Thymus (tissue), 11 donors: Measurements from ENCODE around the gene SH3BP1. TPM values are rescaled to one million over a fixed set of nuclear protein-coding genes. Genes with fewer than 3 reads are reported as not detected.

Experiments
- DNase-seq, 9 donors: peaks; one replicate each; pipeline ENCODE4 v3.0.0-alpha.2; 2013; ENCODE audit warnings: low spot score in 9 of 9, low read depth in 6 of 9, missing footprints in 1 of 9
- H3K27ac ChIP-seq, 2 donors: one replicate each; pipeline ENCODE4 v1.5.1; 2013; ENCODE audit warnings: control low read depth in 1 of 2, low read depth in 1 of 2, low read length in 1 of 2, mild to moderate bottlenecking in 1 of 2, moderate library complexity in 1 of 2
- H3K27me3 ChIP-seq, 2 donors: one replicate each; pipeline ENCODE4 v1.5.1; 2013; ENCODE audit warnings: low read length in 1 of 2; ENCODE audit not compliant: control insufficient read depth in 2 of 2, insufficient read depth in 1 of 2
- H3K36me3 ChIP-seq, 2 donors: one replicate each; pipeline ENCODE4 v1.5.1; 2013; ENCODE audit warnings: low read length in 1 of 2, mild to moderate bottlenecking in 1 of 2, moderate library complexity in 1 of 2; ENCODE audit not compliant: control insufficient read depth in 2 of 2, insufficient read depth in 2 of 2
- H3K4me1 ChIP-seq, 2 donors: one replicate each; pipeline ENCODE4 v1.5.1; 2013; ENCODE audit warnings: low read length in 2 of 2; ENCODE audit not compliant: control insufficient read depth in 2 of 2, insufficient read depth in 2 of 2
- H3K4me3 ChIP-seq, 2 donors: one replicate each; pipeline ENCODE4 v1.5.1; 2013; ENCODE audit warnings: low read length in 2 of 2, control low read depth in 1 of 2, mild to moderate bottlenecking in 1 of 2
- H3K9me3 ChIP-seq, 2 donors: one replicate each; pipeline ENCODE4 v1.5.1; 2013; ENCODE audit warnings: low read length in 1 of 2, mild to moderate bottlenecking in 1 of 2; ENCODE audit not compliant: control insufficient read depth in 2 of 2, insufficient read depth in 1 of 2
- WGBS: extraction: QIAGEN DNeasy Blood & Tissue Kit; methylation state at CpG from one replicate; pipeline ENCODE4 v1.1.7; 2013; 5-methylcytosine and 5-hydroxymethylcytosine counted together
- polyA plus RNA-seq: library from polyadenylated mRNA; stranded (reverse); fragments of 200-250 nt; gene quantifications from one replicate; pipeline ENCODE4 v1.2.3, GENCODE V29; 2013
- total RNA-seq: library from RNA; stranded (reverse); fragments of 120-200 nt; gene quantifications from one replicate; pipeline ENCODE4 v1.2.4, GENCODE V29; 2013
- donor health status: healthy.

Gene SH3BP1
- total and polyA plus RNA-seq, 2 donors = 21.3 to 23.0 TPM

GRCh38 chr22:37675930-37676735, 36.7 kb downstream of the SH3BP1 start:
- peaks cover 0 to 3% of the 10 kb centered on the region in 2 donors for H3K36me3 ChIP-seq
- peaks cover 0 to 2% of the 10 kb centered on the region in 2 donors for H3K27me3 ChIP-seq
- H3K4me1 ChIP-seq = peaks cover 35 to 74% of the 10 kb centered on the region in 2 donors
- H3K4me3 ChIP-seq = peak overlapping the region; percentile 72
- peak in 2 of 9 donors; percentile 32 to 67 for DNase-seq
- no peaks in the 10 kb centered on the region for H3K9me3 ChIP-seq
- 25% methylated on average over 17 of the region's 17 CpGs for WGBS
- H3K27ac ChIP-seq = peak overlapping the region; percentile 99

GRCh38 chr22:37676736-37677492, 37.4 kb downstream of the SH3BP1 start:
- peaks cover 0 to 4% of the 10 kb centered on the region in 2 donors for H3K9me3 ChIP-seq
- H3K27me3 ChIP-seq = peaks cover 0 to 2% of the 10 kb centered on the region in 2 donors
- H3K4me3 ChIP-seq = peak overlapping the region; percentile 72
- WGBS = 1% methylated on average over 42 of the region's 42 CpGs
- peak; percentile 80 to 98 (median 93) for DNase-seq
- H3K36me3 ChIP-seq = peaks cover 0 to 3% of the 10 kb centered on the region in 2 donors
- peak overlapping the region; percentile 99 for H3K27ac ChIP-seq
- peaks cover 37 to 74% of the 10 kb centered on the region in 2 donors for H3K4me1 ChIP-seq

- peak overlapping the region; percentile 99 for H3K27ac ChIP-seq
- peaks cover 0 to 4% of the 10 kb centered on the region in 2 donors for H3K9me3 ChIP-seq
- no peak for DNase-seq
- peaks cover 31 to 68% of the 10 kb centered on the region in 2 donors for H3K4me1 ChIP-seq
- WGBS = 58% methylated on average over 15 of the region's 15 CpGs
- H3K27me3 ChIP-seq = peaks cover 0 to 2% of the 10 kb centered on the region in 2 donors
- peak overlapping the region; percentile 72 for H3K4me3 ChIP-seq
- H3K36me3 ChIP-seq = peaks cover 0 to 3% of the 10 kb centered on the region in 2 donors
These were observed 38.1 kb downstream of the SH3BP1 start for GRCh38 chr22:37677493-37677974.

GRCh38 chr22:37678372-37678771, 38.9 kb downstream of the SH3BP1 start:
- Histone ChIP-seq H3K27me3 (peaks cover 0 to 2% of the 10 kb centered on the region in 2 donors), H3K4me3 (no peak overlapping the region), H3K27ac (peak overlapping the region in 1 of 2 donors; percentile 99), H3K4me1 (peaks cover 23 to 59% of the 10 kb centered on the region in 2 donors), H3K9me3 (peaks cover 0 to 4% of the 10 kb centered on the region in 2 donors), H3K36me3 (peaks cover 0 to 3% of the 10 kb centered on the region in 2 donors)
- 90% methylated on average over 18 of the region's 18 CpGs for WGBS
- DNase-seq = no peak

- Histone ChIP-seq H3K4me1 (peaks cover 23 to 46% of the 10 kb centered on the region in 2 donors), H3K36me3 (peaks cover 0 to 3% of the 10 kb centered on the region in 2 donors), H3K27me3 (peaks cover 0 to 2% of the 10 kb centered on the region in 2 donors), H3K27ac (no peak overlapping the region), H3K9me3 (peaks cover 0 to 4% of the 10 kb centered on the region in 2 donors), H3K4me3 (no peak overlapping the region)
- 92% methylated on average over 8 of the region's 8 CpGs for WGBS
- no peak for DNase-seq
These were observed 40.2 kb downstream of the SH3BP1 start for GRCh38 chr22:37679670-37680069.

- Histone ChIP-seq H3K27me3 (peaks cover 0 to 2% of the 10 kb centered on the region in 2 donors), H3K9me3 (peaks cover 0 to 4% of the 10 kb centered on the region in 2 donors), H3K36me3 (peaks cover 0 to 3% of the 10 kb centered on the region in 2 donors), H3K4me3 (no peak overlapping the region), H3K27ac (no peak overlapping the region), H3K4me1 (peaks cover 16 to 40% of the 10 kb centered on the region in 2 donors)
- no peak for DNase-seq
- WGBS = 97% methylated on average over 7 of the region's 7 CpGs
These were observed 40.9 kb downstream of the SH3BP1 start for GRCh38 chr22:37680191-37680851.

GRCh38 chr22:37681001-37681424, 41.5 kb downstream of the SH3BP1 start:
- Histone ChIP-seq H3K9me3 (peaks cover 0 to 4% of the 10 kb centered on the region in 2 donors), H3K4me3 (no peak overlapping the region), H3K4me1 (peaks cover 11 to 39% of the 10 kb centered on the region in 2 donors), H3K27me3 (peaks cover 0 to 2% of the 10 kb centered on the region in 2 donors), H3K36me3 (peaks cover 0 to 3% of the 10 kb centered on the region in 2 donors), H3K27ac (peak overlapping the region in 1 of 2 donors; percentile 41)
- 92% methylated on average over 2 of the region's 2 CpGs for WGBS
- no peak for DNase-seq

- Histone ChIP-seq H3K36me3 (peaks cover 0 to 3% of the 10 kb centered on the region in 2 donors), H3K9me3 (peaks cover 0 to 4% of the 10 kb centered on the region in 2 donors), H3K27me3 (peaks cover 0 to 2% of the 10 kb centered on the region in 2 donors), H3K27ac (peak overlapping the region in 1 of 2 donors; percentile 41), H3K4me3 (no peak overlapping the region), H3K4me1 (peaks cover 8 to 34% of the 10 kb centered on the region in 2 donors)
- 37% methylated on average over 6 of the region's 6 CpGs for WGBS
- DNase-seq = peak in 4 of 9 donors; percentile 55 to 83 (median 76)
These were observed 42.1 kb downstream of the SH3BP1 start for GRCh38 chr22:37681556-37682049.
